ENCODE data around the gene STRN. TPM values are rescaled to one million over a fixed set of nuclear protein-coding genes. Genes with fewer than 3 reads are reported as not detected.
A peak's percentile ranks its signal among the peaks of the same experiment; 100 is the strongest.

The STRN gene
- total and polyA plus RNA-seq, 2 of the 13 experiments (the other 11 are each of a cell fraction or from before 2014, with no cell fraction given): 10.4 to 19.3 TPM

DNA sequence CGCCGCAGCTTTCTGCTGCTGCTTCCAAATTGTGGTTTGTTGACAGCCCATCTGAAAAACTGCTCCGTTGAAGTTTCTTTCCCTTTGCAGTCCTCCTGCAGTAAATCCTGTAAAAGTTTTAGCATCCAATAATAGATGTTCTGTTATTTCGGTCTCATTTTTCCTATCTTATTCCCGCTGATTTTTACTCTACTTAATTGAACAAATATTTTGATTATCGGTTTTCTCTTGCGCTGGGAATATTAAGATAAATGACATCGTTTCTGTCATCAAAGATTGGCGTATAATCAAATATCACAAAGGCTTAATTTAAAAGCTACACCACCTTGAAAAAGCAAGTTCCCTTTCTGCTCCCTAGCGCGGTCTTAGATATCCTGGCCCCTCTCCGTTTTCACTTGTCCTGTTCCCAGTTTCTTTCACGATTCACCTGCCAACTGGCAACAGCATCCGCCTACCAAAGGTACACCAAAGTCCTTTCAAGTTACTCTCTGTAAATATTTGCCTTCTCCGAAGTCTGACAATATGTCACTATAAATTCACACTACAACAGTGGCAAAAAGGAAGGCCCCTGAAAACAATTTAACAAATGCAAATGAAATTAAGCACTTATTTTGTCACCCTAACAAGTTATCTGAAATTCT, 1.0 kb upstream of the STRN start (continued):
- TF ChIP-seq, protein P1, sequence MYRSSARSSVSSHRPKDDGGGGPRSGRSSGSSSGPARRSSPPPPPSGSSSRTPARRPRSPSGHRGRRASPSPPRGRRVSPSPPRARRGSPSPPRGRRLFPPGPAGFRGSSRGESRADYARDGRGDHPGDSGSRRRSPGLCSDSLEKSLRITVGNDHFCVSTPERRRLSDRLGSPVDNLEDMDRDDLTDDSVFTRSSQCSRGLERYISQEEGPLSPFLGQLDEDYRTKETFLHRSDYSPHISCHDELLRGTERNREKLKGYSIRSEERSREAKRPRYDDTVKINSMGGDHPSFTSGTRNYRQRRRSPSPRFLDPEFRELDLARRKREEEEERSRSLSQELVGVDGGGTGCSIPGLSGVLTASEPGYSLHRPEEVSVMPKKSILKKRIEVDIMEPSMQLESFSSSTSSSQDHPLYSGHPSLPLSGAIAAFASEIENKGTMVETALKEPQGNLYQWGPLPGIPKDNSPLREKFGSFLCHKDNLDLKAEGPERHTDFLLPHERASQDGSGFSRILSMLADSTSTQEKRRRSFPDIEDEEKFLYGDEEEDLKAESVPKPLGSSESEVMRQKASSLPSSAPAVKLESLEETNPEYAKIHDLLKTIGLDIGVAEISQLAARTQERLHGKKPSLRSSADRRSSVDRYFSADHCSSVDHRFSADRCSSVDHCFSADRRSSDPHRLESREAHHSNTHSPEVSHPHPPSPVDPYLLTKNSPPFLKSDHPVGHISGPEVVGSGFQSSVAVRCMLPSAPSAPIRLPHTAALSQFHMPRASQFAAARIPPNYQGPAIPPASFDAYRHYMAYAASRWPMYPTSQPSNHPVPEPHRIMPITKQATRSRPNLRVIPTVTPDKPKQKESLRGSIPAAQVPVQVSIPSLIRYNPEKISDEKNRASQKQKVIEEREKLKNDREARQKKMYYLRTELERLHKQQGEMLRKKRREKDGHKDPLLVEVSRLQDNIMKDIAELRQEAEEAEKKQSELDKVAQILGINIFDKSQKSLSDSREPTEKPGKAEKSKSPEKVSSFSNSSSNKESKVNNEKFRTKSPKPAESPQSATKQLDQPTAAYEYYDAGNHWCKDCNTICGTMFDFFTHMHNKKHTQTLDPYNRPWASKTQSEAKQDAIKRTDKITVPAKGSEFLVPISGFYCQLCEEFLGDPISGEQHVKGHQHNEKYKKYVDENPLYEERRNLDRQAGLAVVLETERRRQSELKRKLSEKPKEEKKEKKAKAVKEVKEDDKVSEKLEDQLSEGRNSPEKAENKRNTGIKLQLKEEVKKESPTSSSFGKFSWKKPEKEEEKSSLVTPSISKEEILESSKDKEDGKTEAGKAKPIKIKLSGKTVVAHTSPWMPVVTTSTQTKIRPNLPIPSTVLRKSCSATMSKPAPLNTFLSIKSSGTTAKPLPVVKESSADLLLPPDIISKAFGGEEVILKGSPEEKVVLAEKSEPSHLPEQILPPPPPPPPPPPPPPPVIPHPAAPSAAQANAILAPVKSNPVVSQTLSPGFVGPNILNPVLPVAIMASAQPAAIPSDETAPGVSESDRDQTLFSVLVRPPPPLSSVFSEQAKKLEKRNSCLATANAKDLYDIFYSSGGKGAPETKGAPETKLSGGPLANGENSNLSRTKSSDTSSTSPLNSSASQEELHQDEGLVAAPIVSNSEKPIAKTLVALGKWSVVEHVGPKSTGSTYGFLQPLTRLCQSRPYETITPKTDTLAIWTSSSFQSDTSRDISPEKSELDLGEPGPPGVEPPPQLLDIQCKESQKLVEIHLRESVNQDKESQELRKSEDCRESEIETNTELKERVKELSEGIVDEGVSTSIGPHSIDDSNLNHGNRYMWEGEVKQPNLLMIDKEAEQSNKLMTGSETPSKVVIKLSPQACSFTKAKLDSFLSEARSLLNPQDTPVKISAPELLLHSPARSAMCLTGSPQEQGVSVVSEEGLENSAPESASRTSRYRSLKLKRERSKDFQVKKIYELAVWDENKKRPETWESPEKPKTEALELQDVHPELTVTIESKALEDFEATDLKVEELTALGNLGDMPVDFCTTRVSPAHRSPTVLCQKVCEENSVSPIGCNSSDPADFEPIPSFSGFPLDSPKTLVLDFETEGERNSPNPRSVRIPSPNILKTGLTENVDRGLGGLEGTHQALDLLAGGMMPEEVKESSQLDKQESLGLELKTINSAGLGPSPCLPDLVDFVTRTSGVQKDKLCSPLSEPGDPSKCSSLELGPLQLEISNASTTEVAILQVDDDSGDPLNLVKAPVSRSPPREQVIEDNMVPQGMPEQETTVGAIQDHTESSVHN (CRISPR knock-in tag; IDR thresholded peaks at IDR 0.05): no peak
- TF ChIP-seq, protein P2, sequence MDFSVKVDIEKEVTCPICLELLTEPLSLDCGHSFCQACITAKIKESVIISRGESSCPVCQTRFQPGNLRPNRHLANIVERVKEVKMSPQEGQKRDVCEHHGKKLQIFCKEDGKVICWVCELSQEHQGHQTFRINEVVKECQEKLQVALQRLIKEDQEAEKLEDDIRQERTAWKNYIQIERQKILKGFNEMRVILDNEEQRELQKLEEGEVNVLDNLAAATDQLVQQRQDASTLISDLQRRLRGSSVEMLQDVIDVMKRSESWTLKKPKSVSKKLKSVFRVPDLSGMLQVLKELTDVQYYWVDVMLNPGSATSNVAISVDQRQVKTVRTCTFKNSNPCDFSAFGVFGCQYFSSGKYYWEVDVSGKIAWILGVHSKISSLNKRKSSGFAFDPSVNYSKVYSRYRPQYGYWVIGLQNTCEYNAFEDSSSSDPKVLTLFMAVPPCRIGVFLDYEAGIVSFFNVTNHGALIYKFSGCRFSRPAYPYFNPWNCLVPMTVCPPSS (IDR thresholded peaks at IDR 0.05): no peak
- TF ChIP-seq BRCA1 (CRISPR knock-in tag; IDR thresholded peaks at IDR 0.05) (no peak), ZKSCAN5 (CRISPR knock-in tag; IDR thresholded peaks at IDR 0.05) (no peak), RARG (CRISPR knock-in tag; IDR thresholded peaks at IDR 0.05; ENCODE audit: low read depth) (no peak), ZNF180 (CRISPR knock-in tag; IDR thresholded peaks at IDR 0.05; ENCODE audit: borderline replicate concordance, low read depth) (no peak), DNMT1 (CRISPR knock-in tag; IDR thresholded peaks at IDR 0.05) (no peak), PHF21A (CRISPR knock-in tag; IDR thresholded peaks at IDR 0.05) (peak; percentile 60; the same call in 1 of the 2 replicates), CREM (IDR thresholded peaks at IDR 0.05) (peak; percentile 54; the same call in 1 of the 2 replicates), CREM (CRISPR knock-in tag; IDR thresholded peaks at IDR 0.05) (no peak), ZNF598 (CRISPR knock-in tag; IDR thresholded peaks at IDR 0.05; ENCODE audit: borderline replicate concordance) (no peak)
- TF ChIP-seq, protein P3, sequence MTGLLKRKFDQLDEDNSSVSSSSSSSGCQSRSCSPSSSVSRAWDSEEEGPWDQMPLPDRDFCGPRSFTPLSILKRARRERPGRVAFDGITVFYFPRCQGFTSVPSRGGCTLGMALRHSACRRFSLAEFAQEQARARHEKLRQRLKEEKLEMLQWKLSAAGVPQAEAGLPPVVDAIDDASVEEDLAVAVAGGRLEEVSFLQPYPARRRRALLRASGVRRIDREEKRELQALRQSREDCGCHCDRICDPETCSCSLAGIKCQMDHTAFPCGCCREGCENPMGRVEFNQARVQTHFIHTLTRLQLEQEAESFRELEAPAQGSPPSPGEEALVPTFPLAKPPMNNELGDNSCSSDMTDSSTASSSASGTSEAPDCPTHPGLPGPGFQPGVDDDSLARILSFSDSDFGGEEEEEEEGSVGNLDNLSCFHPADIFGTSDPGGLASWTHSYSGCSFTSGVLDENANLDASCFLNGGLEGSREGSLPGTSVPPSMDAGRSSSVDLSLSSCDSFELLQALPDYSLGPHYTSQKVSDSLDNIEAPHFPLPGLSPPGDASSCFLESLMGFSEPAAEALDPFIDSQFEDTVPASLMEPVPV (CRISPR knock-in tag; IDR thresholded peaks at IDR 0.05): no peak
- TF ChIP-seq, protein P4, sequence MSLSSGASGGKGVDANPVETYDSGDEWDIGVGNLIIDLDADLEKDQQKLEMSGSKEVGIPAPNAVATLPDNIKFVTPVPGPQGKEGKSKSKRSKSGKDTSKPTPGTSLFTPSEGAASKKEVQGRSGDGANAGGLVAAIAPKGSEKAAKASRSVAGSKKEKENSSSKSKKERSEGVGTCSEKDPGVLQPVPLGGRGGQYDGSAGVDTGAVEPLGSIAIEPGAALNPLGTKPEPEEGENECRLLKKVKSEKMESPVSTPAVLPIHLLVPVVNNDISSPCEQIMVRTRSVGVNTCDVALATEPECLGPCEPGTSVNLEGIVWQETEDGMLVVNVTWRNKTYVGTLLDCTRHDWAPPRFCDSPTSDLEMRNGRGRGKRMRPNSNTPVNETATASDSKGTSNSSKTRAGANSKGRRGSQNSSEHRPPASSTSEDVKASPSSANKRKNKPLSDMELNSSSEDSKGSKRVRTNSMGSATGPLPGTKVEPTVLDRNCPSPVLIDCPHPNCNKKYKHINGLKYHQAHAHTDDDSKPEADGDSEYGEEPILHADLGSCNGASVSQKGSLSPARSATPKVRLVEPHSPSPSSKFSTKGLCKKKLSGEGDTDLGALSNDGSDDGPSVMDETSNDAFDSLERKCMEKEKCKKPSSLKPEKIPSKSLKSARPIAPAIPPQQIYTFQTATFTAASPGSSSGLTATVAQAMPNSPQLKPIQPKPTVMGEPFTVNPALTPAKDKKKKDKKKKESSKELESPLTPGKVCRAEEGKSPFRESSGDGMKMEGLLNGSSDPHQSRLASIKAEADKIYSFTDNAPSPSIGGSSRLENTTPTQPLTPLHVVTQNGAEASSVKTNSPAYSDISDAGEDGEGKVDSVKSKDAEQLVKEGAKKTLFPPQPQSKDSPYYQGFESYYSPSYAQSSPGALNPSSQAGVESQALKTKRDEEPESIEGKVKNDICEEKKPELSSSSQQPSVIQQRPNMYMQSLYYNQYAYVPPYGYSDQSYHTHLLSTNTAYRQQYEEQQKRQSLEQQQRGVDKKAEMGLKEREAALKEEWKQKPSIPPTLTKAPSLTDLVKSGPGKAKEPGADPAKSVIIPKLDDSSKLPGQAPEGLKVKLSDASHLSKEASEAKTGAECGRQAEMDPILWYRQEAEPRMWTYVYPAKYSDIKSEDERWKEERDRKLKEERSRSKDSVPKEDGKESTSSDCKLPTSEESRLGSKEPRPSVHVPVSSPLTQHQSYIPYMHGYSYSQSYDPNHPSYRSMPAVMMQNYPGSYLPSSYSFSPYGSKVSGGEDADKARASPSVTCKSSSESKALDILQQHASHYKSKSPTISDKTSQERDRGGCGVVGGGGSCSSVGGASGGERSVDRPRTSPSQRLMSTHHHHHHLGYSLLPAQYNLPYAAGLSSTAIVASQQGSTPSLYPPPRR (CRISPR knock-in tag; IDR thresholded peaks at IDR 0.05; ENCODE audit: borderline replicate concordance): peak; percentile 47; the same call in 1 of the 2 replicates
